HG03175 (cell line): Measurements from ENCODE around the gene COL4A5.

ENCODE experiments used
- ATAC-seq: cut with Tn5 transposase; IDR thresholded peaks from one replicate; pipeline ENCODE4 v1.9.1; 2021; ENCODE audit warnings: mild to moderate bottlenecking, moderate library complexity; ENCODE audit not compliant: unreplicated experiment

The COL4A5 gene

DNA sequence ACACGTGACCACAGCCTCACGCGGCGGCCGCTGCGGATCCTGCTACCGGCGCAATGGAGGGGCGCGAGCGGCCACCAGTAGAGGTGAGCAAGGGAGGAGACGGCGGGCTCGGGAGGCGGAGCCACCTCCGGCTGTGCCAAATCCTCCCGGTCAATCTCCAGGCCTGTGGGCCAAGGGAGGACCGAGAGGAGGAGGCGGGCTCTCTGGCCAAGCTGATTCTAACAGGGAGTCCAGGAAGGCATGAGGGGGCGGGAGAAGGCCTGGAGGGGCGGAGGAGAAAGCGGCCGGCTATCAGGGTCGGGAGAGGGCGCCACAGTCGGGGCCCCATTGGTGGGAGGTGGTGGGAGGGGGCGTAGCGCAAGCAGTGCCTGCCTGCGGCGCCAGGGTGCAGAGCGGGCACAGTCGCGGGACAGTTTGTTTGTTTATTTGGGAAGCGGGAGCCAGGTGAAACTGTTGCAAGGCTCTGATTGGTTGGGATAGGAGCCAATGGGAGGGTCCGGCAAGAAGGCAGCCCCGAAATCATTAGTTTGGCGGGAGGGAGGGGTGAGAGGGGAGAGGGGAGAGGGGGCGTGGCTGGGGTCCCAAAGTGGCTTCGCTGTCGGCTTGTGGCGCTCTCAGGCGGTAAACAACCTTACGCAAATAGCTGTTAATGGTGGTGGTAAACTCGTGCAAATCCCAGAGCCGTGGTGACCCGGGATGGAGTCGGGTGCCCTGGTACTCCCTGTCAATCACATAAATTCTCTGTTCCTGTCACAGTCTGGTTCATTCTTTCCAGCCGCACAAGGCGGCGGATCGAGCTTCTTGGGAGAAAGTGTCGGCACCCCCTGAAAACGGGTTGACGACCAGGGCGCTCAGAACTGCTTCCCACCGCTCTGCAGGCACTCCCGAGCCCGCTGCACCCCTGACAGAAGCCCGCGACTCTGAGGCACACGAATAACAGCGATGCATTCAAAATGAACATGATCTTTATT is 297.2 kb downstream of the COL4A5 start, which contains the start of gene IRS4:
TSS of gene IRS4 (minus strand) at position 55 of the 971 bp plus-strand sequence.
- no peak for ATAC-seq

DNA sequence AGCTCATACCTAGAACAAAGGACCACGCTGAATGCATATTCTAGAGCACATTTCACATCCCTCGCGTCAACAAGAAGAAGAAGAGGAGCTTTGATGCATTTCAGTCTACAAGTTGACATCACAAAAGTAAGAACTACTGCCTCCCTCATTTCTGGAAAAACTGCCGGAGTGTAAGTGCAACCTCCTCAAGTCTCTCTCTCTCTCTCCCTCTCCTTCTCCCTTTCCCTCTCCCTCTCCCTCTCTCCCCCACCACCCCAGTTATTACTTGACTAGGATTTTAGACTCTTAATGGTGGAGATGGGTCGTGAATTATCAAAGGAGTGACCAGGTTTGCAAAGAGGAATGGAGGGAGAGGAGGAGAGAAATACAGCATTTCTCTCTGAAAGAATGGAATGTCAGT is 298.1 kb downstream of the COL4A5 start:
- no peak for ATAC-seq

DNA sequence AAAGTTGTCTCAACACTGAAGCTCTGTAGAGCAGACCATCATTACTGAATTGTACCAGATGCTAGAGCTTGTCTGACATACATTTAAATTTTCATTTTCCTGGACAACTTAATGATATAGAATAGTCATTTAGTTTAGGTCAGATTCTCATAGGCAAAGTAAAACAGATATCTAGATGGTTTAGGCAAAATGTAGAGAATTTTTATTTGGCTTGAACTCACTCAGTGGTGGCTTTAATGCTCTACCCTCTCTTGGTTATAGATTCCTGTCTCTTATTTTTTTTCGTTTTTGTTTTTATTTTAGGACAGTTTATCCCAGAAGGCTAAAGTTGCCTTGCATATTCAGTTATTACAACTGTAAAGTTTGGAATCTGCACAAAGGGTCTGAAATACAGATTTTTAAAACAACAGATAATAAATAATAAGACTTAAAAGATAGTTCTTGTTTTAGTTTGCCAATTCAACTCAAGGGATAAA is 300.7 kb downstream of the COL4A5 start:
- ATAC-seq = no peak
